ENCODE data around the gene LEMD2.

Gene LEMD2

DNA sequence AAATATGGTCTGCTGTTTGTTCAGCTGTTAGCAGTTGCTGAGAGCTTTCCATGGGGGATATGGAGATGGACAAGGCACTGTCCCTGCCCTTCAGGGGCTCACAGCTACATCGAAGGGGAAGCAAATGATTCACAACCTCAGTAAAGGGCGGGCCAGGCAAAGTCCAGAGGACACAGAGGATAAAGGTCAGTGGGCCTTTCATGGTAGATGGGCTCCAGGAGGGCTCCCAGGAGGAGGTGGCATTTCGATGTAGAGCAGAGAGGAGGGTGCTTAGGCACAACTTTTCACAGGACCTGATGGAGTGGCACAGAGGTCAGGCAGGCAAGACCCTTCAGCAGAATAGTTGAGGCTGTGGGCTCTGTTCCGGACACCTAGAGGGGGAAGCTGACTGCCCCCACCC is 30.1 kb upstream of the LEMD2 start:
- Histone ChIP-seq H3K4me3 (ENCODE audit: insufficient read depth, low read depth, low read length, poor library complexity, severe bottlenecking) (no peak overlapping the region), H3K9me3 (ENCODE audit: control insufficient read depth, low read length) (no peaks in the 10 kb centered on the region), H3K4me1 (ENCODE audit: control insufficient read depth, insufficient read depth, low read length, poor library complexity, severe bottlenecking) (no peaks in the 10 kb centered on the region), H3K27ac (ENCODE audit: insufficient read depth, low read length, poor library complexity, severe bottlenecking) (no peak overlapping the region), H3K27me3 (replicated peaks; ENCODE audit: control insufficient read depth, insufficient read depth, low read length, poor library complexity, severe bottlenecking) (peaks cover 7% of the 10 kb centered on the region), H3K36me3 (ENCODE audit: control insufficient read depth, insufficient read depth, low read length) (no peaks in the 10 kb centered on the region)
- no peak for DNase-seq

DNA sequence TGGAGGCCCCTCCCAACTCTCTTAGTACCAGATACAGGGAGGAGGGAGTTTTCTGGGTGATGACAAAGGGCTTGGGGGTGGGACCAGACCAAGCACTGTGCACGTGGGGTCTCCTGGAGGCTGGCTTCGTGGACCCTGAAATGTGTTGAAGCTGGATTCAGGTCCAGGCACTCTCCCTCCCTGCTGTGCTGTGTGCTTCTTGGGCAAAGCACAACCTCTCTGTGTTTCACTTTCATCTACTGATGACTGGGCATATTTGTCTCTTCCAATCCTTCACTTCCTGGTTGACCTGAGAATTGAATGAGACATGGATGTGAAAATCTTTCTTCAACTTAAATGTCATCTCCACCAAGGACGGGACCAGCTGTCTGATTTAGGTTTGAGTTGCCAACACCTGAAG is 29.4 kb upstream of the LEMD2 start:
- Histone ChIP-seq H3K27ac (ENCODE audit: insufficient read depth, low read length, poor library complexity, severe bottlenecking) (no peak overlapping the region), H3K27me3 (replicated peaks; ENCODE audit: control insufficient read depth, insufficient read depth, low read length, poor library complexity, severe bottlenecking) (peaks cover 7% of the 10 kb centered on the region), H3K4me1 (ENCODE audit: control insufficient read depth, insufficient read depth, low read length, poor library complexity, severe bottlenecking) (no peaks in the 10 kb centered on the region), H3K9me3 (ENCODE audit: control insufficient read depth, low read length) (no peaks in the 10 kb centered on the region), H3K36me3 (ENCODE audit: control insufficient read depth, insufficient read depth, low read length) (no peaks in the 10 kb centered on the region), H3K4me3 (ENCODE audit: insufficient read depth, low read depth, low read length, poor library complexity, severe bottlenecking) (no peak overlapping the region)
- no peak for DNase-seq

DNA sequence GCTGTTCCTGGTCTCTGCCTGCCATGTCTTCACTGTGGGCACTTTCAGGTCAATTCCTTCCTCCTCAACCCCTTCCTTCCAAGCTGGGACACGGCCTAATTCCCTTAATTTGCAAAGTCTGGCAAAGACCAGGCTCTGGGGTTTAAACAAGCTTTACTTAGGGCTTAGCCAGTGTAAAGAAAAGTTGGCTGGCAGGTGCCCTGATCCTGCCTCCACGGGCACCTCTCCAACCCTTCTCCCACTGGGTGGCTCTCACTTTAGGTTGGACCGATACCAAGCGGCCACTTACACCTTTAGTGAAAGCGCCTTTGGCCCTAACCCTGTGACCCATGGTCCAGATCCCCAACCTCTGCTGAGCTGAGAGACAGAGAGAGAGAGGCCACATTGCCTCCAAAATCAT is 28.6 kb upstream of the LEMD2 start:
- Histone ChIP-seq H3K27ac (ENCODE audit: insufficient read depth, low read length, poor library complexity, severe bottlenecking) (no peak overlapping the region), H3K36me3 (ENCODE audit: control insufficient read depth, insufficient read depth, low read length) (no peaks in the 10 kb centered on the region), H3K4me1 (ENCODE audit: control insufficient read depth, insufficient read depth, low read length, poor library complexity, severe bottlenecking) (no peaks in the 10 kb centered on the region), H3K9me3 (ENCODE audit: control insufficient read depth, low read length) (no peaks in the 10 kb centered on the region), H3K4me3 (ENCODE audit: insufficient read depth, low read depth, low read length, poor library complexity, severe bottlenecking) (no peak overlapping the region), H3K27me3 (replicated peaks; ENCODE audit: control insufficient read depth, insufficient read depth, low read length, poor library complexity, severe bottlenecking) (peaks cover 9% of the 10 kb centered on the region)
- no peak for DNase-seq

DNA sequence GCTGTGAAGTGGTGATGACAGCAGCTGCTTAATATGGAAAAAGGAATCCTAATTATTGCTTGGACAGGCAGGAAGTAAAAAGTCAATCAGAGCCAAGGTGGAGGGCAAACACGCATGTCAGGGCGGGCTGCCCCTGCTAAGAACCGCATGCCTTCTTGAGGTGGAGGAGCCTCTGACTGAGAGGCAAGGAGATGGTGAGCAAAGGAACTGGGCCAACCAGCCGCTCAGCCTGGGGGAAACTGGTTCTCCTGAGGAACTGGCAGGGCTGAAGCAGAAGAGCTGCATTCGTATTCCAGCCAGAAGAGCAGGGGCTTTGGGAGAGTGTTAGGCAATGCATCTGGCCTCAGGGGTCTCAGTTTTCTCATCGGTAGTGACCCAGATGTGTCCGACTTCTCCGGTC is 28.0 kb upstream of the LEMD2 start:
- no peak overlapping the region for H3K4me3 ChIP-seq (ENCODE audit: insufficient read depth, low read depth, low read length, poor library complexity, severe bottlenecking)
- no peak overlapping the region for H3K27ac ChIP-seq (ENCODE audit: insufficient read depth, low read length, poor library complexity, severe bottlenecking)
- no peaks in the 10 kb centered on the region for H3K4me1 ChIP-seq (ENCODE audit: control insufficient read depth, insufficient read depth, low read length, poor library complexity, severe bottlenecking)
- DNase-seq = no peak
- peaks cover 10% of the 10 kb centered on the region for H3K27me3 ChIP-seq (replicated peaks; ENCODE audit: control insufficient read depth, insufficient read depth, low read length, poor library complexity, severe bottlenecking)
- H3K36me3 ChIP-seq (ENCODE audit: control insufficient read depth, insufficient read depth, low read length) = no peaks in the 10 kb centered on the region
- H3K9me3 ChIP-seq (ENCODE audit: control insufficient read depth, low read length) = no peaks in the 10 kb centered on the region

DNA sequence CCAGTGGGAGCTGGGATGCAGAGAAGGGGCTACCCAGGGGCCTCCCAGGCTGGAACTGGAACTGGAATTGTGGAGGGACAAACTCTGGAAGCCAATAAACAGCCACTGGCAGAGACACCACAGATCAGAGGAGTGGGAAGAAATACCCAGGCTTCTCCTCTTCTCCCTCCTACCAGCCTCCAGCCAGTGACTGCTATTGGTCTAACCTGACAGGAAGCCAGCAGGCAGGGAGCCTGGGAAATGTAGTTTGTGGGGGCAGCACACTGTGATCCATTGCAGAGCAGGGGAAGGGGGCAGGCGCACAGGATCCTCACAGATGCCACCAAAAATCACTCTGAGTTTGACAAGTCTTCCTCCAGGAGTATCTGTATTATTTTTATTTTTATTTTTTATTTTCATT is 26.9 kb upstream of the LEMD2 start:
- Histone ChIP-seq H3K36me3 (ENCODE audit: control insufficient read depth, insufficient read depth, low read length) (no peaks in the 10 kb centered on the region), H3K9me3 (ENCODE audit: control insufficient read depth, low read length) (no peaks in the 10 kb centered on the region), H3K4me3 (ENCODE audit: insufficient read depth, low read depth, low read length, poor library complexity, severe bottlenecking) (no peak overlapping the region), H3K27ac (ENCODE audit: insufficient read depth, low read length, poor library complexity, severe bottlenecking) (no peak overlapping the region), H3K27me3 (replicated peaks; ENCODE audit: control insufficient read depth, insufficient read depth, low read length, poor library complexity, severe bottlenecking) (peaks cover 10% of the 10 kb centered on the region), H3K4me1 (ENCODE audit: control insufficient read depth, insufficient read depth, low read length, poor library complexity, severe bottlenecking) (no peaks in the 10 kb centered on the region)
- DNase-seq = no peak

DNA sequence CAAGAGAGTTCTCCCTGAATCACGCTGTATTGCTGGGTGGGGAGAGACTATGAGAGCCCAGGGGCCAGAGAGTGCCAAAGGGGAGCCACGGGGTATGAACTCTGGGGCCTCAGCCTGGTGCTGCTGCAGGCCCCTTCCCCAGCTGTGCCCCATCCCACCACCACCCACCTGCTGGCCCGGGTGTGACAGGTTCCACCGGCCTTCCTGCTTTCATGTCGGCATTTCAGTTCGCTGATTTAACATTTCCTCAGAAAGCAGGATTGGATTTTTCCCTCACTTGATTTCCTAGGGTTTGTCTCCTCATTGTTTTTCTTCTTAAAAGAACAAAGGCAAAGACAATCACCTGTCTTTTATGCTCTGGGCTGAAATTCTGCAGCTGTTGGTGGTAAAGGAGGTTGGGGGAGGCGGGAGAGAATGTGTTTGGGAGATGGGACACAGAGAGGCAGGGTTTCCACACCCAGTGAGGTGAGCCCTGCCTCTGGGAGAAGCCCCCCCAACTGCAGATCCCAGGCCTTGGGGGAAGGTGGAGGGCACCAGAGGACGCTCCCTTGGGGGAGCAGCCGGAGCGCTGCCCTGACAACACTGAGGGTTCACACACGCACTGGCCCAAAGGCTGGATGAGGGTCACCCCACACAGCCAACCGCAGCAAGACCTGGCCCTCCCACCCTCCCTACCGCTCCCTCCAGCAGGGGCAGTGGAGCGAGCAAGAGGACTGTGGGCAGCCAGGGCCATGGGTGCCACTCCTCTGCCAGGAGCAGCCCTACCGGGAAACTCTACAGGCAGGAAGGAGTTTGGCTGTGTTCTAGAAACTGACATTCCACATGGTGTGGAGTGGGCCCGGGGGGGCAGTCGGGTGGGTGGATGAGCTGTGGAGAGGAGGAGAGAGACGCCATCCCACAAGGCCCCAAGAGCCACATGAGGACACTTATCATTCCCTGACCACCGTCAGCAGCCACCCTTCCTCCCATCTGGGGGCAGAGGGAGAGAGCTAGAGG is 25.4 kb upstream of the LEMD2 start:
- DNase-seq = no peak
- H3K9me3 ChIP-seq (ENCODE audit: control insufficient read depth, low read length) = no peaks in the 10 kb centered on the region
- H3K36me3 ChIP-seq (ENCODE audit: control insufficient read depth, insufficient read depth, low read length) = no peaks in the 10 kb centered on the region
- no peak overlapping the region for H3K4me3 ChIP-seq (ENCODE audit: insufficient read depth, low read depth, low read length, poor library complexity, severe bottlenecking)
- no peak overlapping the region for H3K27ac ChIP-seq (ENCODE audit: insufficient read depth, low read length, poor library complexity, severe bottlenecking)
- H3K4me1 ChIP-seq (ENCODE audit: control insufficient read depth, insufficient read depth, low read length, poor library complexity, severe bottlenecking) = no peaks in the 10 kb centered on the region
- peaks cover 10% of the 10 kb centered on the region for H3K27me3 ChIP-seq (replicated peaks; ENCODE audit: control insufficient read depth, insufficient read depth, low read length, poor library complexity, severe bottlenecking)

DNA sequence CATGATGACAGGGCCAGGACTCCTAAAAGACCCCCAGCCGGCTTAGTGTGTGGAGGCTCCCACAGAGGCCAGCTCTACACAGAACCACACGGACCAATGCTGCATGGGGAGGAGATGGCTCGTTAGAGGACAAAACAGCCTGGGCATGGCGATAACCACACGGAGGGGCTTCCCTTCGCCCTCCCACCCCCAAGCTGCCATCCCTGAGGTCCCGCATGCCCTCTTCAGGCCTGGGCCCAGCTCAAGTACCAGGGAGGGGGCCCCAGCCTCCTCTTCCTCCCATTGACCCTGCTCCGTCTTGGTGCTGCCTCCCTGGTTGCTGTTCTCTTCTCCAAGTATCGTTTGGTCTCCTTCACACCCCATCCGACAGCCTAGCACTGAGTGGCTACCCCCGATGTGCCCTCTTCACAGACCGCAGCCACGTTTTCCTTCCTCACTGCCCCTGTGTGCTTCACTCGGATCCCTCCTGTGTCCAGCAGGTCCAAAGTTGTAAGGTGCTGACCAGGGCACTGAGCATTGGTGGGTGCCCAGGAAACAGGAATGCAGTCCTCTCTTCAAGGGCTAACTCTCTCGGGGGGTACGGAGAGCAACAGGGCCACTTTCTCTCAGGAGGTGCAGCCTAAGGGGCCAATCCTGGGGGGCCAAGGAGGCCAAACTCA is 24.4 kb upstream of the LEMD2 start:
- H3K4me1 ChIP-seq (ENCODE audit: control insufficient read depth, insufficient read depth, low read length, poor library complexity, severe bottlenecking) = no peaks in the 10 kb centered on the region
- no peaks in the 10 kb centered on the region for H3K9me3 ChIP-seq (ENCODE audit: control insufficient read depth, low read length)
- no peak for DNase-seq
- peaks cover 10% of the 10 kb centered on the region for H3K27me3 ChIP-seq (replicated peaks; ENCODE audit: control insufficient read depth, insufficient read depth, low read length, poor library complexity, severe bottlenecking)
- no peak overlapping the region for H3K27ac ChIP-seq (ENCODE audit: insufficient read depth, low read length, poor library complexity, severe bottlenecking)
- no peak overlapping the region for H3K4me3 ChIP-seq (ENCODE audit: insufficient read depth, low read depth, low read length, poor library complexity, severe bottlenecking)
- no peaks in the 10 kb centered on the region for H3K36me3 ChIP-seq (ENCODE audit: control insufficient read depth, insufficient read depth, low read length)

DNA sequence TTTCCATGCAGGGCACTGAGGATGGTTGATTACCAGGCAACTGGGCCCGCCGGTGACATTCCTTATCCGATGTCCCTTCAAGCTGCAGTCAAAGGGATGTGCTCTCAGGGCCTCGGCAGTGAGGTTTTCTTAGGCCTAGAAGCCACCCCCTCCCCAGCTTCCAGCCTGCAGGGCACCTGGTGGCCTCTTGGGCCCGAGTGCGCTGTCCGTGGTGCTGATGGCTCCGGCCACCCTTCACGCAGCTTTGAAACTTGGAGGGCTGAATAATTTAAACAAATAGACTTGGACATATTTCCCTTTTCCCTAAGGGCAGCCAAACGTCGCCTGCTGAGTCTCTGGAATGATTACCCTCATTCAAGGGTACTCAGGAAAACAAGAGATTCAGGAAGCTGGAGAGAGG is 23.7 kb upstream of the LEMD2 start:
- Histone ChIP-seq H3K36me3 (ENCODE audit: control insufficient read depth, insufficient read depth, low read length) (no peaks in the 10 kb centered on the region), H3K4me3 (ENCODE audit: insufficient read depth, low read depth, low read length, poor library complexity, severe bottlenecking) (no peak overlapping the region), H3K27ac (ENCODE audit: insufficient read depth, low read length, poor library complexity, severe bottlenecking) (no peak overlapping the region), H3K4me1 (ENCODE audit: control insufficient read depth, insufficient read depth, low read length, poor library complexity, severe bottlenecking) (peaks cover 5% of the 10 kb centered on the region), H3K27me3 (replicated peaks; ENCODE audit: control insufficient read depth, insufficient read depth, low read length, poor library complexity, severe bottlenecking) (peaks cover 10% of the 10 kb centered on the region), H3K9me3 (ENCODE audit: control insufficient read depth, low read length) (no peaks in the 10 kb centered on the region)
- DNase-seq = no peak

DNA sequence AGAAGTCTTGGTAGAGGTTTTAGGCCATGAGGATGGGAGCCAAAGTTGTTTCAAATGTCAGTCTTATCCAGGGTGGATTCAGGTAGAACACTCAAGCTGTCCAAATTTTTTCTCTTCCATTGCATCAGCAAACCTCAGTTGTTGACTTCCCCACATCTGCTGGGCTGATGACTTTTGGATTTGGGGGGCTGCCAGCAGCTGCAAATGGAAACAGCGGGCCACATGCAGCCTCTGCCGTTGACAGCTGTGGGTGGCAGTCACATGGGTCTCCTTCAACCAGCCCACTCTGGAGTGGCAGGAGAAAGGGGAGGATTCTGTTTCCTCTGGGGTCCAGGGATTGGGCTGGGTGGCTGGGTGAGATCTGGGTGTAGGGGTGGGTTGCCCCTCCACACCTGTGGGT is 20.7 kb upstream of the LEMD2 start:
- Histone ChIP-seq H3K36me3 (ENCODE audit: control insufficient read depth, insufficient read depth, low read length) (no peaks in the 10 kb centered on the region), H3K9me3 (ENCODE audit: control insufficient read depth, low read length) (no peaks in the 10 kb centered on the region), H3K4me1 (ENCODE audit: control insufficient read depth, insufficient read depth, low read length, poor library complexity, severe bottlenecking) (peaks cover 9% of the 10 kb centered on the region), H3K27me3 (replicated peaks; ENCODE audit: control insufficient read depth, insufficient read depth, low read length, poor library complexity, severe bottlenecking) (peaks cover 4% of the 10 kb centered on the region), H3K27ac (ENCODE audit: insufficient read depth, low read length, poor library complexity, severe bottlenecking) (no peak overlapping the region), H3K4me3 (ENCODE audit: insufficient read depth, low read depth, low read length, poor library complexity, severe bottlenecking) (no peak overlapping the region)
- DNase-seq = no peak

DNA sequence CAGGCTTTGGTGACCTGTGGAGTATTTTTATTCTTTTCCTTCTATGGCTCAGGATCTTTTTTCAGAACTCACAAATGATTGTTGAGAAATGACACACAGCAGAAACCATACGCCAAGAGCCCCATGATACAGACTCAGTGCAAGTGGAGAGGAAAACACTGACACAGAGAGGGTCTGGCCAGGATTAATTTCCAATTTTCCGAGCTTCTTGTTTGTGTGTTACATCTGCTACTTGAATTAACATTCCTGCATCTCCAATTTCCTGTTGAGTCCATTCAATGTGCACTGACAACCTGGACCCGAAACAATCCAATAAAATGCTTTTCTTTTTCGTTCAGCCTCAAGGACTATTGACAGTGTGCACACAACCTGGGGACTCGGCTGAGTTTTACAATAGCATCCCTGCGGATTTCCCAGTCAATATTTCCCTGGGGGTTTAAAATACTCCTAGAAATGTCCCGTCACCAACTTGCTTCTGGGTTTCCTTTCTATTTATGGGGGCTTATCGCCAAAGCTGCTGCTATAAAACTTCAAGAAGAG is 19.8 kb upstream of the LEMD2 start:
- no peaks in the 10 kb centered on the region for H3K9me3 ChIP-seq (ENCODE audit: control insufficient read depth, low read length)
- H3K4me3 ChIP-seq (ENCODE audit: insufficient read depth, low read depth, low read length, poor library complexity, severe bottlenecking) = no peak overlapping the region
- H3K27me3 ChIP-seq (replicated peaks; ENCODE audit: control insufficient read depth, insufficient read depth, low read length, poor library complexity, severe bottlenecking) = peaks cover 4% of the 10 kb centered on the region
- no peak for DNase-seq
- no peaks in the 10 kb centered on the region for H3K36me3 ChIP-seq (ENCODE audit: control insufficient read depth, insufficient read depth, low read length)
- H3K4me1 ChIP-seq (ENCODE audit: control insufficient read depth, insufficient read depth, low read length, poor library complexity, severe bottlenecking) = peaks cover 9% of the 10 kb centered on the region
- H3K27ac ChIP-seq (ENCODE audit: insufficient read depth, low read length, poor library complexity, severe bottlenecking) = no peak overlapping the region

Measured in effector memory CD4-positive, alpha-beta T cell (primary cell).